Measurements from ENCODE around the gene CAMSAP2. TPM values are rescaled to one million over a fixed set of nuclear protein-coding genes. Genes with fewer than 3 reads are reported as not detected.
A peak's percentile ranks its signal among the peaks of the same experiment; 100 is the strongest.

Gene CAMSAP2
- total RNA-seq, 1 donor from 2014 or later, result 49.4 TPM

- Histone ChIP-seq H3K36me3 (ENCODE audit: insufficient read depth, low read length) (no peaks in the 10 kb centered on the region), H3K4me1 (ENCODE audit: insufficient read depth, low read length) (no peaks in the 10 kb centered on the region), H3K27ac (ENCODE audit: low read depth, low read length) (no peak overlapping the region), H3K79me2 (ENCODE audit: insufficient read depth, low read length) (no peaks in the 10 kb centered on the region), H2AFZ (ENCODE audit: low read depth, low read length) (no peak overlapping the region), H3K4me3 (ENCODE audit: insufficient read depth, low read depth, low read length) (no peak overlapping the region), H3K27me3 (ENCODE audit: insufficient read depth, low read length) (no peaks in the 10 kb centered on the region), H4K20me1 (ENCODE audit: insufficient read depth, low read length) (no peaks in the 10 kb centered on the region), H3K9ac (ENCODE audit: low read length) (no peak overlapping the region), H3K9me3 (ENCODE audit: insufficient read depth, low read depth, low read length) (no peaks in the 10 kb centered on the region), H3K4me2 (ENCODE audit: low read length) (no peak overlapping the region)
- peaks cover 13% of the 10 kb centered on the region for H3K4me1 Mint-ChIP-seq (ENCODE audit: low read depth, unreplicated experiment)
- TF ChIP-seq EZH2 (IDR thresholded peaks at IDR 0.05; ENCODE audit: insufficient read depth, low read length) (no peak), CTCF (IDR thresholded peaks at IDR 0.05; ENCODE audit: insufficient read depth, low read depth, low read length) (no peak)
- no peak overlapping the region for H3K4me3 Mint-ChIP-seq (ENCODE audit: unreplicated experiment)
- no peak for FAIRE-seq
- no peak overlapping the region for H3K27ac Mint-ChIP-seq (ENCODE audit: unreplicated experiment)
- H3K9me3 Mint-ChIP-seq (ENCODE audit: unreplicated experiment), result no peaks in the 10 kb centered on the region
- H3K27me3 Mint-ChIP-seq (ENCODE audit: low read depth, unreplicated experiment), result no peaks in the 10 kb centered on the region
- H3K36me3 Mint-ChIP-seq (ENCODE audit: low read depth, unreplicated experiment), result peaks cover 5% of the 10 kb centered on the region
- peak; percentile 36 for DNase-seq (ENCODE audit: low read depth)
Observed at GRCh38 chr1:200905411-200906052, 166.8 kb downstream of the CAMSAP2 start.

- Histone ChIP-seq H3K4me1 (ENCODE audit: insufficient read depth, low read length) (no peaks in the 10 kb centered on the region), H4K20me1 (ENCODE audit: insufficient read depth, low read length) (no peaks in the 10 kb centered on the region), H3K36me3 (ENCODE audit: insufficient read depth, low read length) (no peaks in the 10 kb centered on the region), H3K9me3 (ENCODE audit: insufficient read depth, low read depth, low read length) (no peaks in the 10 kb centered on the region), H3K9ac (ENCODE audit: low read length) (no peak overlapping the region), H3K4me2 (ENCODE audit: low read length) (no peak overlapping the region), H2AFZ (ENCODE audit: low read depth, low read length) (no peak overlapping the region), H3K79me2 (ENCODE audit: insufficient read depth, low read length) (no peaks in the 10 kb centered on the region), H3K4me3 (ENCODE audit: insufficient read depth, low read depth, low read length) (no peak overlapping the region), H3K27me3 (ENCODE audit: insufficient read depth, low read length) (no peaks in the 10 kb centered on the region), H3K27ac (ENCODE audit: low read depth, low read length) (no peak overlapping the region)
- no peak overlapping the region for H3K27ac Mint-ChIP-seq (ENCODE audit: unreplicated experiment)
- FAIRE-seq (no peak), DNase-seq (ENCODE audit: low read depth) (no peak)
- H3K36me3 Mint-ChIP-seq (ENCODE audit: low read depth, unreplicated experiment), result peaks cover 4% of the 10 kb centered on the region
- H3K4me1 Mint-ChIP-seq (ENCODE audit: low read depth, unreplicated experiment), result peaks cover 13% of the 10 kb centered on the region
- TF ChIP-seq CTCF (IDR thresholded peaks at IDR 0.05; ENCODE audit: insufficient read depth, low read depth, low read length) (no peak), EZH2 (IDR thresholded peaks at IDR 0.05; ENCODE audit: insufficient read depth, low read length) (no peak)
- no peaks in the 10 kb centered on the region for H3K27me3 Mint-ChIP-seq (ENCODE audit: low read depth, unreplicated experiment)
- H3K4me3 Mint-ChIP-seq (ENCODE audit: unreplicated experiment), result no peak overlapping the region
- no peaks in the 10 kb centered on the region for H3K9me3 Mint-ChIP-seq (ENCODE audit: unreplicated experiment)
Observed at GRCh38 chr1:200906491-200906890, 167.8 kb downstream of the CAMSAP2 start.

GRCh38 chr1:200907611-200908097, 169.0 kb downstream of the CAMSAP2 start:
- Histone ChIP-seq H3K27ac (ENCODE audit: low read depth, low read length) (no peak overlapping the region), H3K9ac (ENCODE audit: low read length) (no peak overlapping the region), H3K4me3 (ENCODE audit: insufficient read depth, low read depth, low read length) (no peak overlapping the region), H3K27me3 (ENCODE audit: insufficient read depth, low read length) (no peaks in the 10 kb centered on the region), H3K36me3 (ENCODE audit: insufficient read depth, low read length) (no peaks in the 10 kb centered on the region), H2AFZ (ENCODE audit: low read depth, low read length) (no peak overlapping the region), H4K20me1 (ENCODE audit: insufficient read depth, low read length) (no peaks in the 10 kb centered on the region), H3K79me2 (ENCODE audit: insufficient read depth, low read length) (no peaks in the 10 kb centered on the region), H3K9me3 (ENCODE audit: insufficient read depth, low read depth, low read length) (no peaks in the 10 kb centered on the region), H3K4me2 (ENCODE audit: low read length) (no peak overlapping the region), H3K4me1 (ENCODE audit: insufficient read depth, low read length) (no peaks in the 10 kb centered on the region)
- Mint-ChIP-seq H3K27me3 (ENCODE audit: low read depth, unreplicated experiment) (no peaks in the 10 kb centered on the region), H3K36me3 (ENCODE audit: low read depth, unreplicated experiment) (peaks cover 10% of the 10 kb centered on the region), H3K4me3 (ENCODE audit: unreplicated experiment) (no peak overlapping the region), H3K27ac (ENCODE audit: unreplicated experiment) (no peak overlapping the region), H3K9me3 (ENCODE audit: unreplicated experiment) (no peaks in the 10 kb centered on the region), H3K4me1 (ENCODE audit: low read depth, unreplicated experiment) (peaks cover 9% of the 10 kb centered on the region)
- no peak for FAIRE-seq
- DNase-seq (ENCODE audit: low read depth), result no peak
- TF ChIP-seq CTCF (IDR thresholded peaks at IDR 0.05; ENCODE audit: insufficient read depth, low read depth, low read length) (no peak), EZH2 (IDR thresholded peaks at IDR 0.05; ENCODE audit: insufficient read depth, low read length) (no peak)
